ENCODE results near the gene SOX9.

DNA sequence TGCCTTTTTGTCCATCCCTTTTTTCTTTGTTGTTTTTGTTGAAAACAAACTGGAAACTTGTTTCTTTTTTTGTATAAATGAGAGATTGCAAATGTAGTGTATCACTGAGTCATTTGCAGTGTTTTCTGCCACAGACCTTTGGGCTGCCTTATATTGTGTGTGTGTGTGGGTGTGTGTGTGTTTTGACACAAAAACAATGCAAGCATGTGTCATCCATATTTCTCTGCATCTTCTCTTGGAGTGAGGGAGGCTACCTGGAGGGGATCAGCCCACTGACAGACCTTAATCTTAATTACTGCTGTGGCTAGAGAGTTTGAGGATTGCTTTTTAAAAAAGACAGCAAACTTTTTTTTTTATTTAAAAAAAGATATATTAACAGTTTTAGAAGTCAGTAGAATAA is 4.9 kb downstream of the SOX9 start:
- TF ChIP-seq, protein P1, sequence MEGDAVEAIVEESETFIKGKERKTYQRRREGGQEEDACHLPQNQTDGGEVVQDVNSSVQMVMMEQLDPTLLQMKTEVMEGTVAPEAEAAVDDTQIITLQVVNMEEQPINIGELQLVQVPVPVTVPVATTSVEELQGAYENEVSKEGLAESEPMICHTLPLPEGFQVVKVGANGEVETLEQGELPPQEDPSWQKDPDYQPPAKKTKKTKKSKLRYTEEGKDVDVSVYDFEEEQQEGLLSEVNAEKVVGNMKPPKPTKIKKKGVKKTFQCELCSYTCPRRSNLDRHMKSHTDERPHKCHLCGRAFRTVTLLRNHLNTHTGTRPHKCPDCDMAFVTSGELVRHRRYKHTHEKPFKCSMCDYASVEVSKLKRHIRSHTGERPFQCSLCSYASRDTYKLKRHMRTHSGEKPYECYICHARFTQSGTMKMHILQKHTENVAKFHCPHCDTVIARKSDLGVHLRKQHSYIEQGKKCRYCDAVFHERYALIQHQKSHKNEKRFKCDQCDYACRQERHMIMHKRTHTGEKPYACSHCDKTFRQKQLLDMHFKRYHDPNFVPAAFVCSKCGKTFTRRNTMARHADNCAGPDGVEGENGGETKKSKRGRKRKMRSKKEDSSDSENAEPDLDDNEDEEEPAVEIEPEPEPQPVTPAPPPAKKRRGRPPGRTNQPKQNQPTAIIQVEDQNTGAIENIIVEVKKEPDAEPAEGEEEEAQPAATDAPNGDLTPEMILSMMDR (conservative IDR thresholded peaks at IDR 0.05; ENCODE audit: low read depth, low read length) = no peak
- no peak for TF ChIP-seq EZH2phosphoT487 (IDR thresholded peaks at IDR 0.05; ENCODE audit: borderline replicate concordance, low read length)

Measured in PC-3 (cell line).